Neural cell (in vitro differentiated cells): Measurements from ENCODE around the gene SLC6A17. TPM values are rescaled to one million over a fixed set of nuclear protein-coding genes. Genes with fewer than 3 reads are reported as not detected.

Experiments
- H2AFZ ChIP-seq: fragments of 200-600, 300-800 bp; sonication (generic), shearing (Covaris generic); 2 replicates; pipeline ENCODE4 v1.6.0; 2014; ENCODE audit warnings: low read depth, mild to moderate bottlenecking, antibody characterized with exemption, low read length, moderate library complexity
- H3F3A ChIP-seq: fragments of 200-600 bp; shearing (Covaris generic); 2 replicates; pipeline ENCODE4 v1.6.1; 2016; ENCODE audit warnings: mild to moderate bottlenecking, moderate library complexity, mixed read lengths, antibody characterized with exemption, low read length; ENCODE audit not compliant: insufficient read depth, poor library complexity, severe bottlenecking
- H3K27ac ChIP-seq: fragments of 200-600, 300-800 bp; sonication (generic), shearing (Covaris generic); 2 replicates; pipeline ENCODE4 v1.5.1; 2014; ENCODE audit warnings: mild to moderate bottlenecking, low read length, moderate library complexity
- H3K27me3 ChIP-seq: fragments of 300-800, 200-600 bp; sonication (generic), shearing (Covaris generic); 2 replicates; pipeline ENCODE4 v1.6.0; 2014; ENCODE audit warnings: mild to moderate bottlenecking, low read depth, low read length, moderate library complexity; ENCODE audit not compliant: insufficient read depth
- H3K36me3 ChIP-seq: fragments of 300-800, 200-600 bp; sonication (generic), shearing (Covaris generic); 2 replicates; pipeline ENCODE4 v1.5.1; 2014; ENCODE audit warnings: mild to moderate bottlenecking, antibody characterized with exemption, low read length, moderate library complexity; ENCODE audit not compliant: insufficient read depth
- H3K4me2 ChIP-seq: fragments of 300-800, 200-600 bp; sonication (generic), shearing (Covaris generic); 2 replicates; pipeline ENCODE4 v1.6.0; 2014; ENCODE audit warnings: mild to moderate bottlenecking, low read length
- H3K4me3 ChIP-seq: fragments of 300-800, 200-600 bp; sonication (generic), shearing (Covaris generic); 2 replicates; pipeline ENCODE4 v1.5.1; 2014; ENCODE audit warnings: mild to moderate bottlenecking, low read length, moderate library complexity
- H3K79me2 ChIP-seq: fragments of 200-600 bp; shearing (Covaris generic); replicated peaks from 2 replicates; pipeline ENCODE4 v1.6.0; 2014; ENCODE audit warnings: mild to moderate bottlenecking, low read length, moderate library complexity; ENCODE audit not compliant: insufficient read depth
- H3K9ac ChIP-seq: fragments of 300-800, 200-600 bp; sonication (generic), shearing (Covaris generic); 2 replicates; pipeline ENCODE4 v1.6.1; 2016; ENCODE audit warnings: mild to moderate bottlenecking, low read length, mixed read lengths
- H3K9me2 ChIP-seq: fragments of 200-600 bp; shearing (Covaris generic); 2 replicates; pipeline ENCODE4 v1.6.1; 2016; ENCODE audit warnings: mild to moderate bottlenecking, low read length, mixed read lengths; ENCODE audit not compliant: insufficient read depth
- H3K9me3 ChIP-seq: fragments of 200-600, 300-800 bp; sonication (generic), shearing (Covaris generic); 2 replicates; pipeline ENCODE4 v1.6.1; 2016; ENCODE audit warnings: mild to moderate bottlenecking, mixed run types, low read length, moderate library complexity, mixed read lengths
- H4K20me1 ChIP-seq: fragments of 200-600 bp; shearing (Covaris generic); 2 replicates; pipeline ENCODE4 v1.6.1; 2016; ENCODE audit warnings: mild to moderate bottlenecking, mixed run types; ENCODE audit not compliant: insufficient read depth
- CTCF ChIP-seq: fragments of 450-650 bp; IDR thresholded peaks from 2 replicates; pipeline ENCODE4 v1.5.1; 2014; ENCODE audit warnings: antibody characterized with exemption, mild to moderate bottlenecking, moderate library complexity; ENCODE audit not compliant: poor library complexity, severe bottlenecking
- EP300 ChIP-seq: fragments of 450-650 bp; conservative IDR thresholded peaks from 2 replicates; pipeline ENCODE4 v1.6.1; 2014; ENCODE audit warnings: antibody characterized with exemption, mild to moderate bottlenecking, moderate library complexity; ENCODE audit not compliant: poor library complexity, severe bottlenecking
- EZH2 ChIP-seq: fragments of 200-600, 300-800 bp; shearing (Covaris generic), sonication (generic); IDR thresholded peaks from 2 replicates; pipeline ENCODE4 v1.6.1; 2014; ENCODE audit warnings: antibody characterized with exemption, low read length, borderline replicate concordance, mild to moderate bottlenecking; ENCODE audit not compliant: insufficient read depth, poor library complexity, severe bottlenecking
- MXI1 ChIP-seq: fragments of 450-650 bp; conservative IDR thresholded peaks from 2 replicates; pipeline ENCODE4 v1.6.1; 2014; ENCODE audit warnings: antibody characterized with exemption, mild to moderate bottlenecking; ENCODE audit not compliant: poor library complexity, severe bottlenecking
- POLR2AphosphoS5 ChIP-seq: IDR thresholded peaks from 2 replicates; pipeline ENCODE4 v1.6.1; 2012
- RAD21 ChIP-seq: fragments of 450-650 bp; conservative IDR thresholded peaks from 2 replicates; pipeline ENCODE4 v1.6.1; 2014; ENCODE audit warnings: antibody characterized with exemption, mild to moderate bottlenecking, moderate library complexity
- SMC3 ChIP-seq: fragments of 450-650 bp; conservative IDR thresholded peaks from 2 replicates; pipeline ENCODE4 v1.6.1; 2014; ENCODE audit warnings: antibody characterized with exemption, mild to moderate bottlenecking, moderate library complexity; ENCODE audit not compliant: poor library complexity
- TAF1 ChIP-seq: IDR thresholded peaks from 2 replicates; pipeline ENCODE4 v1.6.1; 2012; ENCODE audit warnings: low read depth
- polyA plus RNA-seq: library from polyadenylated mRNA; depleted of rRNA; stranded (reverse); fragments of >200 nt; gene quantifications from 2 replicates; pipeline ENCODE4 v1.2.3, GENCODE V29; 2014
- TF ChIP-seq, protein P1 (sequence below): IDR thresholded peaks from 2 replicates; pipeline ENCODE4 v1.6.1; 2012; ENCODE audit warnings: borderline replicate concordance

Gene SLC6A17
- polyA plus RNA-seq, 1 donor from 2014 or later: 3.5 TPM

DNA sequence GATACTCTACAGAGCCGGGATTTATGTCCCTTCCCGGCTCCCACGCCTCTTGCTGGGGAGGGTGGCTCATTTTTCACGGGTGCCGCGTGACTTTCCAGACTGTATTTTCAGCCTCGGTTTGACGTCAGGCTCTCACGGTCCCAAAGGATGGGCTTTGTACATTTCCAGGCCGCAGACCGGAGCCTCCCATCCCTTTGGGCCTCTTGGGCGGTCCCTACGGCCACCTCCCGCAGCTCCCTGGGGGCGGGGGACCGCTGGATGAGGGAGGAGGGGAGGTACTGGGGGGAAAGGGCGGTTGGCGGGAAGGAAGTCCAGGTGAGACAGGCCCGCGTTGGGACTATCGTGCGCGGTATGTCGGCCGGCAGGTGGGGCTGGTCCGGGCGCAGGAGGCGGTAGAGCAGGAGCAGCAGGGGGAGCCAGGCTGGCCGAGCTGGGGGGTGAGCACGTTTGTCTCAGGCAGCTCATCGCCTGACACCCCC lies 20.1 kb upstream of the SLC6A17 start:
- no peak overlapping the region for H3K4me3 ChIP-seq
- H3F3A ChIP-seq: no peaks in the 10 kb centered on the region
- H4K20me1 ChIP-seq: no peaks in the 10 kb centered on the region
- H2AFZ ChIP-seq: no peak overlapping the region
- H3K79me2 ChIP-seq: no peaks in the 10 kb centered on the region
- H3K36me3 ChIP-seq: no peaks in the 10 kb centered on the region
- TF ChIP-seq, protein P1, sequence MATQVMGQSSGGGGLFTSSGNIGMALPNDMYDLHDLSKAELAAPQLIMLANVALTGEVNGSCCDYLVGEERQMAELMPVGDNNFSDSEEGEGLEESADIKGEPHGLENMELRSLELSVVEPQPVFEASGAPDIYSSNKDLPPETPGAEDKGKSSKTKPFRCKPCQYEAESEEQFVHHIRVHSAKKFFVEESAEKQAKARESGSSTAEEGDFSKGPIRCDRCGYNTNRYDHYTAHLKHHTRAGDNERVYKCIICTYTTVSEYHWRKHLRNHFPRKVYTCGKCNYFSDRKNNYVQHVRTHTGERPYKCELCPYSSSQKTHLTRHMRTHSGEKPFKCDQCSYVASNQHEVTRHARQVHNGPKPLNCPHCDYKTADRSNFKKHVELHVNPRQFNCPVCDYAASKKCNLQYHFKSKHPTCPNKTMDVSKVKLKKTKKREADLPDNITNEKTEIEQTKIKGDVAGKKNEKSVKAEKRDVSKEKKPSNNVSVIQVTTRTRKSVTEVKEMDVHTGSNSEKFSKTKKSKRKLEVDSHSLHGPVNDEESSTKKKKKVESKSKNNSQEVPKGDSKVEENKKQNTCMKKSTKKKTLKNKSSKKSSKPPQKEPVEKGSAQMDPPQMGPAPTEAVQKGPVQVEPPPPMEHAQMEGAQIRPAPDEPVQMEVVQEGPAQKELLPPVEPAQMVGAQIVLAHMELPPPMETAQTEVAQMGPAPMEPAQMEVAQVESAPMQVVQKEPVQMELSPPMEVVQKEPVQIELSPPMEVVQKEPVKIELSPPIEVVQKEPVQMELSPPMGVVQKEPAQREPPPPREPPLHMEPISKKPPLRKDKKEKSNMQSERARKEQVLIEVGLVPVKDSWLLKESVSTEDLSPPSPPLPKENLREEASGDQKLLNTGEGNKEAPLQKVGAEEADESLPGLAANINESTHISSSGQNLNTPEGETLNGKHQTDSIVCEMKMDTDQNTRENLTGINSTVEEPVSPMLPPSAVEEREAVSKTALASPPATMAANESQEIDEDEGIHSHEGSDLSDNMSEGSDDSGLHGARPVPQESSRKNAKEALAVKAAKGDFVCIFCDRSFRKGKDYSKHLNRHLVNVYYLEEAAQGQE: no peak
- no peak for TF ChIP-seq EZH2
- no peak for TF ChIP-seq CTCF
- TF ChIP-seq RAD21: no peak
- TF ChIP-seq POLR2AphosphoS5: no peak
- no peak for TF ChIP-seq MXI1
- TF ChIP-seq SMC3: no peak
- TF ChIP-seq EP300: no peak
- no peak for TF ChIP-seq TAF1
- no peaks in the 10 kb centered on the region for H3K9me2 ChIP-seq
- peaks cover 5% of the 10 kb centered on the region for H3K9me3 ChIP-seq
- no peak overlapping the region for H3K27ac ChIP-seq
- no peak overlapping the region for H3K4me2 ChIP-seq
- no peaks in the 10 kb centered on the region for H3K27me3 ChIP-seq
- H3K9ac ChIP-seq: no peak overlapping the region

GRCh38 chr1:110130989-110131388 lies 19.3 kb upstream of the SLC6A17 start:
- Histone ChIP-seq H3K4me3 (no peak overlapping the region), H3F3A (peaks cover 2% of the 10 kb centered on the region), H2AFZ (no peak overlapping the region), H3K4me2 (no peak overlapping the region), H3K27me3 (no peaks in the 10 kb centered on the region), H3K9me3 (peaks cover 4% of the 10 kb centered on the region), H3K27ac (no peak overlapping the region), H3K9me2 (no peaks in the 10 kb centered on the region), H3K36me3 (no peaks in the 10 kb centered on the region), H3K79me2 (no peaks in the 10 kb centered on the region), H3K9ac (no peak overlapping the region), H4K20me1 (no peaks in the 10 kb centered on the region)
- TF ChIP-seq POLR2AphosphoS5 (no peak), EP300 (no peak), RAD21 (no peak), TAF1 (no peak), SMC3 (no peak), EZH2 (no peak), CTCF (no peak), MXI1 (no peak)
- TF ChIP-seq, protein P1: no peak
